AG08395 (cell line): ENCODE measurements around the gene EVA1B.

Experiments
- DNase-seq: peaks from one replicate; pipeline ENCODE4 v3.0.0; 2012; ENCODE audit warnings: mixed read lengths, low spot score

EVA1B gene

DNA sequence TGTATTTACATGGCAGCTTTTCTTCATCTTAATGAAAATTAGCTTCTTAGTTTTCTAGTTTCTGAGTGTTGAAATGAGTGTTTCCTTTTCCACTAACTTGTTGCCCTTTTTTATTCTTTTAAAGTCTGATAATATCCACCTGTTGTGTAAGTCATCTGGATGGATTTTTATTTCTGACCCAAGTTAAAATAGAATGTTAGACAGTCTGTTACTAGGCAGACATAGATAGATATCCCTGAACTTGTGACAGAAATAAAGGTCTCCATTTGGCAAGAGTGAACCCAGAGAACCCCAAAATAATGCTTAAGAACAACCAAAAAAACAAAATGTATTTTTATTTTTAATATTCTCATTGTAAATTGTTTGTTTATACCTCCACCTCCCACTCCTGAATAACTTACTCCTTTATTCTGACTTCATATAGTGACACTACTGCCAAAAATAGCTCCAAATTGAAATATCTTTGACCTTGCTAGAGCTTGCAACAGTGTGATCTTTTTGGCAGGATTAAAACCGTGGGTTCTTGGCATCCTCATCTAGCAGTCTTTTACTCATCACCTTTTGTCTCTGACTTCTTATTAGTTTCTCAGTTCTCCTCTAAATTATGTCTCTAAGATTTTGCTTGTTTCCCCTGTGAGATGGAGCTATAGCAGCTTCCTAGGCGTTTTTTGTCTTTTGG, 44.2 kb downstream of the EVA1B start:
- DNase-seq, result peak; percentile 21

- no peak for DNase-seq
These were observed 46.8 kb downstream of the EVA1B start for GRCh38 chr1:36276688-36277087.

DNA sequence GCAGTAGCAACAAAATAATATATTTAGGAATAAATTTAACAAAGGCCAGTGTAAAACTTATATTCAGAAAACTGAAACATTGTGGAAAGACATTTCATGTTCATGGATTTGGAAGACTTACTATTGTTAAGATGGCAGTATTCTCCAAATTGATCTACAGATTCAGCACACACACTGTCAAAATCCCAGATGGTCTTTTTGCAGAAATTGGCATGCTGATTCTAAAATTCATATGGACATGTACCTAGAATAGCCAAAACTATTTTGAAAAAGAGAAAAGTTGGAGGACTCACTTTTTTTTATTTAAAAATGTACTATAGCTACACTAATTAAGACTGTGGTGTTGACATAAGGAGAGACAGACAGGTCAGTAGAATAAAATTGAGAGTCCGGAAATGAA, 49.2 kb downstream of the EVA1B start:
- DNase-seq, result no peak

GRCh38 chr1:36273024-36273423, 50.4 kb downstream of the EVA1B start:
- no peak for DNase-seq
